ENCODE measurements around the gene CTSO. TPM values are rescaled to one million over a fixed set of nuclear protein-coding genes. Genes with fewer than 3 reads are reported as not detected.

The CTSO gene
- total RNA-seq, 1 donor from 2014 or later = 1.7 TPM

GRCh38 chr4:155973639-155974475 lies 20.2 kb upstream of the CTSO start:
- no peak overlapping the region for H3K27ac Mint-ChIP-seq (ENCODE audit: unreplicated experiment)
- no peak for DNase-seq (ENCODE audit: low read depth, low spot score)

GRCh38 chr4:155972098-155972497 lies 18.4 kb upstream of the CTSO start:
- Mint-ChIP-seq H3K36me3 (ENCODE audit: low read depth) (no peaks in the 10 kb centered on the region), H3K9me3 (no peaks in the 10 kb centered on the region), H3K4me1 (no peaks in the 10 kb centered on the region), H3K27ac (ENCODE audit: unreplicated experiment) (no peak overlapping the region), H3K4me3 (no peak overlapping the region), H3K27me3 (ENCODE audit: low read depth) (no peaks in the 10 kb centered on the region)
- TF ChIP-seq CTCF (conservative IDR thresholded peaks at IDR 0.05) = peak; percentile 37
- no peak for DNase-seq (ENCODE audit: low read depth, low spot score)

More at GRCh38 chr4:155973639-155974475, 20.2 kb upstream of the CTSO start:
- H3K27me3 Mint-ChIP-seq (ENCODE audit: low read depth) = no peaks in the 10 kb centered on the region
- H3K4me1 Mint-ChIP-seq = no peaks in the 10 kb centered on the region
- peaks cover 5% of the 10 kb centered on the region for H3K36me3 Mint-ChIP-seq (ENCODE audit: low read depth)
- TF ChIP-seq CTCF (conservative IDR thresholded peaks at IDR 0.05) = no peak
- H3K9me3 Mint-ChIP-seq = peaks cover 4% of the 10 kb centered on the region
- no peak overlapping the region for H3K4me3 Mint-ChIP-seq

GRCh38 chr4:155966731-155967395 lies 13.2 kb upstream of the CTSO start:
- Mint-ChIP-seq H3K9me3 (no peaks in the 10 kb centered on the region), H3K27ac (ENCODE audit: unreplicated experiment) (no peak overlapping the region), H3K27me3 (ENCODE audit: low read depth) (no peaks in the 10 kb centered on the region), H3K4me1 (no peaks in the 10 kb centered on the region), H3K4me3 (no peak overlapping the region), H3K36me3 (ENCODE audit: low read depth) (no peaks in the 10 kb centered on the region)
- TF ChIP-seq CTCF (conservative IDR thresholded peaks at IDR 0.05) = no peak
- DNase-seq (ENCODE audit: low read depth, low spot score) = no peak

GRCh38 chr4:155966171-155966570 lies 12.5 kb upstream of the CTSO start:
- Mint-ChIP-seq H3K4me1 (no peaks in the 10 kb centered on the region), H3K4me3 (no peak overlapping the region)

More at GRCh38 chr4:155966171-155966570, 12.5 kb upstream of the CTSO start:
- no peaks in the 10 kb centered on the region for H3K9me3 Mint-ChIP-seq
- no peak for TF ChIP-seq CTCF (conservative IDR thresholded peaks at IDR 0.05)
- no peak overlapping the region for H3K27ac Mint-ChIP-seq (ENCODE audit: unreplicated experiment)
- no peaks in the 10 kb centered on the region for H3K36me3 Mint-ChIP-seq (ENCODE audit: low read depth)
- H3K27me3 Mint-ChIP-seq (ENCODE audit: low read depth) = no peaks in the 10 kb centered on the region
- DNase-seq (ENCODE audit: low read depth, low spot score) = no peak

Measured in neural crest cell (in vitro differentiated cells).